ENCODE data around the gene GZMM.

Gene GZMM

GRCh38 chr19:524062-524674, 19.7 kb upstream of the GZMM start:
- Mint-ChIP-seq H3K27me3 (no peaks in the 10 kb centered on the region), H3K36me3 (no peaks in the 10 kb centered on the region), H3K4me3 (no peak overlapping the region), H3K9me3 (ENCODE audit: low read depth) (no peaks in the 10 kb centered on the region), H3K4me1 (ENCODE audit: low read depth) (peaks cover 3% of the 10 kb centered on the region), H3K27ac (no peak overlapping the region)

GRCh38 chr19:525029-525428, 18.8 kb upstream of the GZMM start:
- Mint-ChIP-seq H3K4me1 (ENCODE audit: low read depth) (peaks cover 3% of the 10 kb centered on the region), H3K4me3 (no peak overlapping the region), H3K27me3 (no peaks in the 10 kb centered on the region), H3K9me3 (ENCODE audit: low read depth) (no peaks in the 10 kb centered on the region), H3K36me3 (no peaks in the 10 kb centered on the region), H3K27ac (no peak overlapping the region)

GRCh38 chr19:525857-526419, 17.9 kb upstream of the GZMM start:
- H3K27ac Mint-ChIP-seq = no peak overlapping the region
- no peaks in the 10 kb centered on the region for H3K27me3 Mint-ChIP-seq
- H3K9me3 Mint-ChIP-seq (ENCODE audit: low read depth) = no peaks in the 10 kb centered on the region
- no peaks in the 10 kb centered on the region for H3K36me3 Mint-ChIP-seq
- H3K4me1 Mint-ChIP-seq (ENCODE audit: low read depth) = peaks cover 4% of the 10 kb centered on the region
- H3K4me3 Mint-ChIP-seq = no peak overlapping the region

GRCh38 chr19:530134-531008, 13.5 kb upstream of the GZMM start:
- Mint-ChIP-seq H3K36me3 (no peaks in the 10 kb centered on the region), H3K27ac (peak overlapping the region; percentile 72), H3K4me3 (peak overlapping the region; percentile 82), H3K9me3 (ENCODE audit: low read depth) (no peaks in the 10 kb centered on the region), H3K4me1 (ENCODE audit: low read depth) (peaks cover 12% of the 10 kb centered on the region), H3K27me3 (no peaks in the 10 kb centered on the region)

- Mint-ChIP-seq H3K27me3 (no peaks in the 10 kb centered on the region), H3K27ac (peak overlapping the region; percentile 72), H3K4me1 (ENCODE audit: low read depth) (peaks cover 11% of the 10 kb centered on the region), H3K36me3 (no peaks in the 10 kb centered on the region), H3K4me3 (peak overlapping the region; percentile 82), H3K9me3 (ENCODE audit: low read depth) (no peaks in the 10 kb centered on the region)
Observed at GRCh38 chr19:531009-531752, 12.7 kb upstream of the GZMM start.

- peak within 1 kb of the TSS; percentile 90 for H3K4me3 Mint-ChIP-seq
- no peaks in the 10 kb centered on the region for H3K36me3 Mint-ChIP-seq
- H3K27me3 Mint-ChIP-seq = no peaks in the 10 kb centered on the region
- H3K4me1 Mint-ChIP-seq (ENCODE audit: low read depth) = peaks cover 11% of the 10 kb centered on the region
- no peaks in the 10 kb centered on the region for H3K9me3 Mint-ChIP-seq (ENCODE audit: low read depth)
- H3K27ac Mint-ChIP-seq = peak within 1 kb of the TSS; percentile 72
Observed at GRCh38 chr19:531753-532560, 11.9 kb upstream of the GZMM start, which contains the start of gene CDC34. CDC34 (plus strand) TSS chr19:531760; CDS start chr19:531932, 172 bp downstream.

GRCh38 chr19:532561-533363, 11.1 kb upstream of the GZMM start:
- Mint-ChIP-seq H3K4me1 (ENCODE audit: low read depth) (peaks cover 11% of the 10 kb centered on the region), H3K27me3 (no peaks in the 10 kb centered on the region), H3K9me3 (ENCODE audit: low read depth) (no peaks in the 10 kb centered on the region), H3K27ac (no peak overlapping the region), H3K4me3 (peak overlapping the region; percentile 90), H3K36me3 (no peaks in the 10 kb centered on the region)

GRCh38 chr19:533364-534058, 10.3 kb upstream of the GZMM start:
- H3K36me3 Mint-ChIP-seq = no peaks in the 10 kb centered on the region
- no peaks in the 10 kb centered on the region for H3K9me3 Mint-ChIP-seq (ENCODE audit: low read depth)
- peaks cover 11% of the 10 kb centered on the region for H3K4me1 Mint-ChIP-seq (ENCODE audit: low read depth)
- H3K27me3 Mint-ChIP-seq = no peaks in the 10 kb centered on the region
- H3K4me3 Mint-ChIP-seq = peak overlapping the region; percentile 90
- H3K27ac Mint-ChIP-seq = no peak overlapping the region

GRCh38 chr19:534088-534487, 9.8 kb upstream of the GZMM start:
- Mint-ChIP-seq H3K27ac (no peak overlapping the region), H3K4me3 (peak overlapping the region; percentile 90), H3K36me3 (no peaks in the 10 kb centered on the region), H3K9me3 (ENCODE audit: low read depth) (no peaks in the 10 kb centered on the region), H3K27me3 (no peaks in the 10 kb centered on the region), H3K4me1 (ENCODE audit: low read depth) (peaks cover 11% of the 10 kb centered on the region)

- H3K4me3 Mint-ChIP-seq = peak overlapping the region; percentile 38
- no peaks in the 10 kb centered on the region for H3K36me3 Mint-ChIP-seq
- H3K9me3 Mint-ChIP-seq (ENCODE audit: low read depth) = no peaks in the 10 kb centered on the region
- H3K4me1 Mint-ChIP-seq (ENCODE audit: low read depth) = peaks cover 9% of the 10 kb centered on the region
- H3K27ac Mint-ChIP-seq = no peak overlapping the region
- no peaks in the 10 kb centered on the region for H3K27me3 Mint-ChIP-seq
Observed at GRCh38 chr19:535017-535835, 8.6 kb upstream of the GZMM start.

GRCh38 chr19:536031-536880, 7.6 kb upstream of the GZMM start:
- no peaks in the 10 kb centered on the region for H3K36me3 Mint-ChIP-seq
- H3K4me1 Mint-ChIP-seq (ENCODE audit: low read depth) = peaks cover 9% of the 10 kb centered on the region
- no peaks in the 10 kb centered on the region for H3K27me3 Mint-ChIP-seq
- no peak overlapping the region for H3K4me3 Mint-ChIP-seq
- H3K9me3 Mint-ChIP-seq (ENCODE audit: low read depth) = no peaks in the 10 kb centered on the region
- no peak overlapping the region for H3K27ac Mint-ChIP-seq

- Mint-ChIP-seq H3K36me3 (no peaks in the 10 kb centered on the region), H3K4me1 (ENCODE audit: low read depth) (peaks cover 9% of the 10 kb centered on the region), H3K9me3 (ENCODE audit: low read depth) (no peaks in the 10 kb centered on the region), H3K27ac (no peak overlapping the region), H3K4me3 (no peak overlapping the region), H3K27me3 (no peaks in the 10 kb centered on the region)
Observed at GRCh38 chr19:536881-537404, 6.9 kb upstream of the GZMM start.
